ENCODE results near the gene PCSK7.

DNA sequence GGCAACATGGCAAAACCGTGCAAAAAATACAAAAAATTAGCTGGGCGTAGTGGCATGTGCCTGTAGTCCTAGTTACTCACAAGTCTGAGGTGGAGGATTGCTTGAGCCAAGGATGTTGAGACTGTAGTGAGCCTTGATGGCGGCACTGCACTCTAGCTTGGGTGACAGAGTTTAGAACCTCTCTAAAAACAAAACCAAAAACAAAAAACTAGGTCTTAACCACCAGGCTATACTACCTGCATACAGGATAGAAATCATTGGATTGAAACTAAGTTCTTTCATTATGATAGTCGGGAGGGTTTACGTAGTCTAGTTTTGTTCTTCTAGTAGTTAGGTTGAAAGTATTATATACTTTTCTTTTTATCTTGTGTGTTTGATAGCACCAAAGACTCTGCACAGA, 6.3 kb upstream of the PCSK7 start:
- no peak for TF ChIP-seq SP1 (IDR thresholded peaks at IDR 0.05)
- TF ChIP-seq, protein P1, sequence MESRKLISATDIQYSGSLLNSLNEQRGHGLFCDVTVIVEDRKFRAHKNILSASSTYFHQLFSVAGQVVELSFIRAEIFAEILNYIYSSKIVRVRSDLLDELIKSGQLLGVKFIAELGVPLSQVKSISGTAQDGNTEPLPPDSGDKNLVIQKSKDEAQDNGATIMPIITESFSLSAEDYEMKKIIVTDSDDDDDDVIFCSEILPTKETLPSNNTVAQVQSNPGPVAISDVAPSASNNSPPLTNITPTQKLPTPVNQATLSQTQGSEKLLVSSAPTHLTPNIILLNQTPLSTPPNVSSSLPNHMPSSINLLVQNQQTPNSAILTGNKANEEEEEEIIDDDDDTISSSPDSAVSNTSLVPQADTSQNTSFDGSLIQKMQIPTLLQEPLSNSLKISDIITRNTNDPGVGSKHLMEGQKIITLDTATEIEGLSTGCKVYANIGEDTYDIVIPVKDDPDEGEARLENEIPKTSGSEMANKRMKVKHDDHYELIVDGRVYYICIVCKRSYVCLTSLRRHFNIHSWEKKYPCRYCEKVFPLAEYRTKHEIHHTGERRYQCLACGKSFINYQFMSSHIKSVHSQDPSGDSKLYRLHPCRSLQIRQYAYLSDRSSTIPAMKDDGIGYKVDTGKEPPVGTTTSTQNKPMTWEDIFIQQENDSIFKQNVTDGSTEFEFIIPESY (IDR thresholded peaks at IDR 0.05), result no peak
- TF ChIP-seq, protein P2, sequence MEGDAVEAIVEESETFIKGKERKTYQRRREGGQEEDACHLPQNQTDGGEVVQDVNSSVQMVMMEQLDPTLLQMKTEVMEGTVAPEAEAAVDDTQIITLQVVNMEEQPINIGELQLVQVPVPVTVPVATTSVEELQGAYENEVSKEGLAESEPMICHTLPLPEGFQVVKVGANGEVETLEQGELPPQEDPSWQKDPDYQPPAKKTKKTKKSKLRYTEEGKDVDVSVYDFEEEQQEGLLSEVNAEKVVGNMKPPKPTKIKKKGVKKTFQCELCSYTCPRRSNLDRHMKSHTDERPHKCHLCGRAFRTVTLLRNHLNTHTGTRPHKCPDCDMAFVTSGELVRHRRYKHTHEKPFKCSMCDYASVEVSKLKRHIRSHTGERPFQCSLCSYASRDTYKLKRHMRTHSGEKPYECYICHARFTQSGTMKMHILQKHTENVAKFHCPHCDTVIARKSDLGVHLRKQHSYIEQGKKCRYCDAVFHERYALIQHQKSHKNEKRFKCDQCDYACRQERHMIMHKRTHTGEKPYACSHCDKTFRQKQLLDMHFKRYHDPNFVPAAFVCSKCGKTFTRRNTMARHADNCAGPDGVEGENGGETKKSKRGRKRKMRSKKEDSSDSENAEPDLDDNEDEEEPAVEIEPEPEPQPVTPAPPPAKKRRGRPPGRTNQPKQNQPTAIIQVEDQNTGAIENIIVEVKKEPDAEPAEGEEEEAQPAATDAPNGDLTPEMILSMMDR (IDR thresholded peaks at IDR 0.05; ENCODE audit: low read depth, low read length, missing input control), result no peak
- no peak for TF ChIP-seq GABPA (IDR thresholded peaks at IDR 0.05 in 1 of 2, conservative IDR thresholded peaks at IDR 0.05 in 1 of 2)
- TF ChIP-seq RAD21 (IDR thresholded peaks at IDR 0.05), result no peak
- TF ChIP-seq, protein P3, sequence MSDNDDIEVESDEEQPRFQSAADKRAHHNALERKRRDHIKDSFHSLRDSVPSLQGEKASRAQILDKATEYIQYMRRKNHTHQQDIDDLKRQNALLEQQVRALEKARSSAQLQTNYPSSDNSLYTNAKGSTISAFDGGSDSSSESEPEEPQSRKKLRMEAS (IDR thresholded peaks at IDR 0.05), result no peak
- TF ChIP-seq, protein P4, sequence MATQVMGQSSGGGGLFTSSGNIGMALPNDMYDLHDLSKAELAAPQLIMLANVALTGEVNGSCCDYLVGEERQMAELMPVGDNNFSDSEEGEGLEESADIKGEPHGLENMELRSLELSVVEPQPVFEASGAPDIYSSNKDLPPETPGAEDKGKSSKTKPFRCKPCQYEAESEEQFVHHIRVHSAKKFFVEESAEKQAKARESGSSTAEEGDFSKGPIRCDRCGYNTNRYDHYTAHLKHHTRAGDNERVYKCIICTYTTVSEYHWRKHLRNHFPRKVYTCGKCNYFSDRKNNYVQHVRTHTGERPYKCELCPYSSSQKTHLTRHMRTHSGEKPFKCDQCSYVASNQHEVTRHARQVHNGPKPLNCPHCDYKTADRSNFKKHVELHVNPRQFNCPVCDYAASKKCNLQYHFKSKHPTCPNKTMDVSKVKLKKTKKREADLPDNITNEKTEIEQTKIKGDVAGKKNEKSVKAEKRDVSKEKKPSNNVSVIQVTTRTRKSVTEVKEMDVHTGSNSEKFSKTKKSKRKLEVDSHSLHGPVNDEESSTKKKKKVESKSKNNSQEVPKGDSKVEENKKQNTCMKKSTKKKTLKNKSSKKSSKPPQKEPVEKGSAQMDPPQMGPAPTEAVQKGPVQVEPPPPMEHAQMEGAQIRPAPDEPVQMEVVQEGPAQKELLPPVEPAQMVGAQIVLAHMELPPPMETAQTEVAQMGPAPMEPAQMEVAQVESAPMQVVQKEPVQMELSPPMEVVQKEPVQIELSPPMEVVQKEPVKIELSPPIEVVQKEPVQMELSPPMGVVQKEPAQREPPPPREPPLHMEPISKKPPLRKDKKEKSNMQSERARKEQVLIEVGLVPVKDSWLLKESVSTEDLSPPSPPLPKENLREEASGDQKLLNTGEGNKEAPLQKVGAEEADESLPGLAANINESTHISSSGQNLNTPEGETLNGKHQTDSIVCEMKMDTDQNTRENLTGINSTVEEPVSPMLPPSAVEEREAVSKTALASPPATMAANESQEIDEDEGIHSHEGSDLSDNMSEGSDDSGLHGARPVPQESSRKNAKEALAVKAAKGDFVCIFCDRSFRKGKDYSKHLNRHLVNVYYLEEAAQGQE (IDR thresholded peaks at IDR 0.05), result no peak
